Measurements from ENCODE around the gene RHBDL3. TPM values are rescaled to one million over a fixed set of nuclear protein-coding genes. Genes with fewer than 3 reads are reported as not detected.
A peak's percentile ranks its signal among the peaks of the same experiment; 100 is the strongest.

RHBDL3 gene
- total RNA-seq, 2 donors from 2014 or later, result 0.26 to 0.66 TPM

GRCh38 chr17:32249475-32249874 lies 16.2 kb upstream of the RHBDL3 start:
- no peak for ATAC-seq
- H3K4me3 ChIP-seq, result no peak overlapping the region
- no peak for DNase-seq
- no peak overlapping the region for H3K27ac ChIP-seq
- intact Hi-C loops (cut with DNase I), result no loop called here
- WGBS, 2 donors, result 77 to 81% methylated on average over 3 of the region's 3 CpGs
- no peaks in the 10 kb centered on the region for H3K27me3 ChIP-seq
- H3K36me3 ChIP-seq (replicated peaks in 1 of 2; ENCODE audit: insufficient read depth in 1 of 2, low read depth in 2 of 2), result no peaks in the 10 kb centered on the region
- H3K4me1 ChIP-seq, result no peaks in the 10 kb centered on the region
- no peaks in the 10 kb centered on the region for H3K9me3 ChIP-seq
- TF ChIP-seq CTCF (IDR thresholded peaks at IDR 0.05) (no peak), POLR2A (IDR thresholded peaks at IDR 0.05) (no peak)

- Histone ChIP-seq H3K27me3 (no peaks in the 10 kb centered on the region), H3K9me3 (no peaks in the 10 kb centered on the region), H3K27ac (no peak overlapping the region), H3K4me3 (no peak overlapping the region), H3K4me1 (peaks cover 10% of the 10 kb centered on the region), H3K36me3 (replicated peaks in 1 of 2; ENCODE audit: insufficient read depth in 1 of 2, low read depth in 2 of 2) (no peaks in the 10 kb centered on the region)
- DNase-seq, result peak; percentile 83 to 93 (median 85)
- peak; percentile 93 for ATAC-seq
- TF ChIP-seq CTCF (IDR thresholded peaks at IDR 0.05) (peak; percentile 88 to 95 (median 93)), POLR2A (IDR thresholded peaks at IDR 0.05) (no peak)
- WGBS, 2 donors, result 58 to 63% methylated on average over 11 to 12 of the region's 12 CpGs
- intact Hi-C loops (cut with DNase I), result no loop called here
Measured at GRCh38 chr17:32253117-32253611, 12.5 kb upstream of the RHBDL3 start.

GRCh38 chr17:32256012-32256700 lies 9.5 kb upstream of the RHBDL3 start:
- H3K4me1 ChIP-seq, result peaks cover 10% of the 10 kb centered on the region
- H3K4me3 ChIP-seq, result no peak overlapping the region
- H3K27ac ChIP-seq, result peak overlapping the region in 1 of 4 donors; percentile 37
- no peaks in the 10 kb centered on the region for H3K27me3 ChIP-seq
- no peaks in the 10 kb centered on the region for H3K36me3 ChIP-seq (replicated peaks in 1 of 2; ENCODE audit: insufficient read depth in 1 of 2, low read depth in 2 of 2)
- intact Hi-C loops (cut with DNase I), result loop anchor here (5.0 kb wide), 1 partner anchor 66 kb away; no protein-coding TSS in a partner anchor
- peak; percentile 28 for ATAC-seq
- no peaks in the 10 kb centered on the region for H3K9me3 ChIP-seq
- peak in 3 of 4 donors; percentile 39 to 69 (median 65) for DNase-seq
- no peak for TF ChIP-seq POLR2A (IDR thresholded peaks at IDR 0.05)
- TF ChIP-seq CTCF (IDR thresholded peaks at IDR 0.05), result no peak
- 23 to 53% methylated on average over 9 of the region's 9 CpGs for WGBS, 2 donors

GRCh38 chr17:32256701-32257019 lies 9.0 kb upstream of the RHBDL3 start:
- TF ChIP-seq POLR2A (IDR thresholded peaks at IDR 0.05) (no peak), CTCF (IDR thresholded peaks at IDR 0.05) (no peak)
- Histone ChIP-seq H3K27me3 (no peaks in the 10 kb centered on the region), H3K36me3 (replicated peaks in 1 of 2; ENCODE audit: insufficient read depth in 1 of 2, low read depth in 2 of 2) (no peaks in the 10 kb centered on the region), H3K4me3 (no peak overlapping the region), H3K27ac (no peak overlapping the region), H3K4me1 (peaks cover 15% of the 10 kb centered on the region), H3K9me3 (no peaks in the 10 kb centered on the region)
- ATAC-seq (no peak), DNase-seq (no peak)
- intact Hi-C loops (cut with DNase I), result loop anchor here (5.0 kb wide), 1 partner anchor 66 kb away; no protein-coding TSS in a partner anchor
- 87 to 96% methylated on average over 6 to 9 of the region's 9 CpGs for WGBS, 2 donors
